SKM-1 treated with dmso at 0.1 percent for 144 hours (cell line): Measurements from ENCODE around the gene TMEM132D.

ENCODE experiments used
- DNase-seq: peaks from one replicate; lab custom pipeline; 2025; ENCODE audit not compliant: unreplicated experiment; lab: John Stamatoyannopoulos, UW

TMEM132D gene

GRCh38 chr12:129750421-129750820 is 153.4 kb downstream of the TMEM132D start:
- DNase-seq: no peak

- DNase-seq: no peak
Measured at GRCh38 chr12:129746318-129746717, 157.5 kb downstream of the TMEM132D start.

GRCh38 chr12:129729170-129729569 is 174.7 kb downstream of the TMEM132D start:
- DNase-seq: no peak

GRCh38 chr12:129727100-129727499 is 176.7 kb downstream of the TMEM132D start:
- no peak for DNase-seq

- no peak for DNase-seq
Measured at GRCh38 chr12:129723260-129723659, 180.6 kb downstream of the TMEM132D start.

GRCh38 chr12:129720618-129721017 is 183.2 kb downstream of the TMEM132D start:
- DNase-seq: no peak

GRCh38 chr12:129719416-129719815 is 184.4 kb downstream of the TMEM132D start:
- DNase-seq: no peak

- no peak for DNase-seq
Measured at GRCh38 chr12:129717438-129717837, 186.4 kb downstream of the TMEM132D start.

- DNase-seq: no peak
Measured at GRCh38 chr12:129716825-129717224, 187.0 kb downstream of the TMEM132D start.

GRCh38 chr12:129706716-129707115 is 197.1 kb downstream of the TMEM132D start:
- DNase-seq: no peak

- no peak for DNase-seq
Measured at GRCh38 chr12:129704232-129704830, 199.5 kb downstream of the TMEM132D start.

- DNase-seq: no peak
Measured at GRCh38 chr12:129701631-129702101, 202.2 kb downstream of the TMEM132D start.

GRCh38 chr12:129700036-129700435 is 203.8 kb downstream of the TMEM132D start:
- DNase-seq: no peak

- DNase-seq: no peak
Measured at GRCh38 chr12:129696926-129697325, 206.9 kb downstream of the TMEM132D start.

- DNase-seq: no peak
Measured at GRCh38 chr12:129696405-129696804, 207.4 kb downstream of the TMEM132D start.

GRCh38 chr12:129693731-129694130 is 210.1 kb downstream of the TMEM132D start:
- no peak for DNase-seq

GRCh38 chr12:129687731-129688130 is 216.1 kb downstream of the TMEM132D start:
- no peak for DNase-seq

- DNase-seq: no peak
Measured at GRCh38 chr12:129681830-129682229, 222.0 kb downstream of the TMEM132D start.

GRCh38 chr12:129681151-129681550 is 222.7 kb downstream of the TMEM132D start:
- DNase-seq: no peak

- DNase-seq: no peak
Measured at GRCh38 chr12:129676411-129676810, 227.4 kb downstream of the TMEM132D start.

- no peak for DNase-seq
Measured at GRCh38 chr12:129675947-129676346, 227.9 kb downstream of the TMEM132D start.

- DNase-seq: no peak
Measured at GRCh38 chr12:129675496-129675895, 228.3 kb downstream of the TMEM132D start.

- no peak for DNase-seq
Measured at GRCh38 chr12:129673806-129674205, 230.0 kb downstream of the TMEM132D start.
